K562 (cell line): ENCODE measurements around the gene ZNF740. TPM values are rescaled to one million over a fixed set of nuclear protein-coding genes. Genes with fewer than 3 reads are reported as not detected.

ENCODE experiments used
- CHD4 ChIP-seq: fragments of 200-600 bp; sonication (generic); IDR thresholded peaks from 3 replicates; pipeline ENCODE4 v1.6.1; 2012; ENCODE audit warnings: low read depth, mild to moderate bottlenecking, mixed read lengths, low read length, inconsistent platforms; ENCODE audit not compliant: insufficient read depth, insufficient replicate concordance, poor library complexity, severe bottlenecking
- CREM ChIP-seq: IDR thresholded peaks from 2 replicates; pipeline ENCODE4 v1.6.1; 2014; ENCODE audit warnings: antibody characterized with exemption, low read depth
- DIDO1 ChIP-seq: fragments of 450-650 bp; IDR thresholded peaks from 2 replicates; pipeline ENCODE4 v1.6.1; 2016; ENCODE audit warnings: low read depth, missing biosample characterization, missing genetic modification characterization
- DMBX1 ChIP-seq: fragments of 250-450 bp; sonication (Bioruptor Pico); IDR thresholded peaks from 2 replicates; pipeline ENCODE4 v1.8.0; 2022; ENCODE audit warnings: inconsistent platforms, mild to moderate bottlenecking, moderate library complexity, borderline replicate concordance
- ETV5 ChIP-seq: sonication (generic); formaldehyde crosslinking; IDR thresholded peaks from 2 replicates; pipeline ENCODE4 v1.4.0; 2020; ENCODE audit warnings: low read depth, mild to moderate bottlenecking, missing genetic modification reagents
- HDAC8 ChIP-seq: fragments of 450-650 bp; IDR thresholded peaks from 2 replicates; pipeline ENCODE4 v1.6.1; 2016; ENCODE audit warnings: mild to moderate bottlenecking, missing genetic modification characterization, moderate library complexity, missing compliant biosample characterization
- MECOM ChIP-seq: fragments of 250-450 bp; sonication (Bioruptor Pico); IDR thresholded peaks from 2 replicates; pipeline ENCODE4 v1.8.0; 2022; ENCODE audit warnings: inconsistent platforms
- MTA2 ChIP-seq: fragments of 450-650 bp; IDR thresholded peaks from 2 replicates; pipeline ENCODE4 v1.6.1; 2016; ENCODE audit warnings: low read depth
- NCOA1 ChIP-seq: fragments of 450-650 bp; IDR thresholded peaks from 2 replicates; pipeline ENCODE4 v1.6.1; 2016; ENCODE audit warnings: low read depth
- NFYB ChIP-seq: IDR thresholded peaks from 2 replicates; pipeline ENCODE4 v1.6.1; 2011; ENCODE audit warnings: mild to moderate bottlenecking, moderate library complexity; ENCODE audit not compliant: insufficient read length; ENCODE audit errors: extremely low read depth
- NRF1 ChIP-seq, 2 experiments: fragments of 450-650 bp; IDR thresholded peaks in 1 of 2; conservative IDR thresholded peaks in 1 of 2; 2 replicates each; pipeline ENCODE4 v1.6.1; 2014; ENCODE audit warnings: mild to moderate bottlenecking in 2 of 2
- RB1 ChIP-seq: fragments of 450-650 bp; IDR thresholded peaks from 2 replicates; pipeline ENCODE4 v1.6.1; 2017; ENCODE audit warnings: low read depth, mild to moderate bottlenecking
- RBM15 ChIP-seq: fragments of 200-400 bp; formaldehyde crosslinking; IDR thresholded peaks from 2 replicates; pipeline ENCODE4 v1.6.1; 2018; ENCODE audit warnings: mild to moderate bottlenecking, low read length, moderate library complexity; ENCODE audit not compliant: insufficient read depth
- SMAD2 ChIP-seq: fragments of 150-350 bp; IDR thresholded peaks from 2 replicates; pipeline ENCODE4 v1.6.1; 2014; ENCODE audit warnings: low read depth, mild to moderate bottlenecking, low read length
- SOX6 ChIP-seq: fragments of 450-650 bp; IDR thresholded peaks from 2 replicates; pipeline ENCODE4 v1.6.1; 2014; ENCODE audit warnings: mild to moderate bottlenecking
- ZNF316 ChIP-seq: fragments of 450-650 bp; IDR thresholded peaks from 2 replicates; pipeline ENCODE4 v1.6.1; 2016
- polyA plus RNA-seq, 8 experiments: library from polyadenylated mRNA; depleted of rRNA in 4 of 8; stranded (reverse) in 5 of 8; unstranded in 3 of 8; fragments of >200 nt; fragmentation: Nextera tagmentation in 2 of 8; fragmentation: Illumina TruSeq in 1 of 8; extraction: Ambion mirVana in 2 of 8; extraction: Trizol in 1 of 8; gene quantifications; 2 replicates each; pipeline versions ENCODE4 v1.2.1 to v1.2.3, GENCODE V29; 2011 to 2014; ENCODE audit warnings: inconsistent platforms in 1 of 8, missing spikeins in 1 of 8
- total RNA-seq, 7 experiments: library from RNA; depleted of rRNA in 6 of 7; stranded (reverse); fragments of >200 nt in 6 of 7; fragmentation: Illumina TruSeq in 2 of 7; extraction: Trizol in 2 of 7; gene quantifications; 2 replicates each; pipeline versions ENCODE4 v1.2.1 to v1.2.3, GENCODE V29; 2011 to 2021; ENCODE audit warnings: low replicate concordance in 1 of 7
- TF ChIP-seq, protein P1 (sequence below): fragments of 250-450 bp; sonication (Bioruptor Pico); IDR thresholded peaks from 2 replicates; pipeline ENCODE4 v1.4.0; 2020; ENCODE audit warnings: mild to moderate bottlenecking, moderate library complexity
- TF ChIP-seq, protein P2 (sequence below): sonication (generic); formaldehyde crosslinking; IDR thresholded peaks from 2 replicates; pipeline ENCODE4 v1.8.1; 2023; ENCODE audit warnings: mild to moderate bottlenecking, missing genetic modification reagents
- TF ChIP-seq, protein P3 (sequence below): sonication (generic); formaldehyde crosslinking; IDR thresholded peaks from 2 replicates; pipeline ENCODE4 v1.8.1; 2023; ENCODE audit warnings: missing genetic modification reagents, mild to moderate bottlenecking, borderline replicate concordance

Gene ZNF740
- total and polyA plus RNA-seq, 9 of the 15 experiments (the other 6 are each of a cell fraction or from before 2014, with no cell fraction given): 0.57 to 46.4 (median 18.6) TPM

DNA sequence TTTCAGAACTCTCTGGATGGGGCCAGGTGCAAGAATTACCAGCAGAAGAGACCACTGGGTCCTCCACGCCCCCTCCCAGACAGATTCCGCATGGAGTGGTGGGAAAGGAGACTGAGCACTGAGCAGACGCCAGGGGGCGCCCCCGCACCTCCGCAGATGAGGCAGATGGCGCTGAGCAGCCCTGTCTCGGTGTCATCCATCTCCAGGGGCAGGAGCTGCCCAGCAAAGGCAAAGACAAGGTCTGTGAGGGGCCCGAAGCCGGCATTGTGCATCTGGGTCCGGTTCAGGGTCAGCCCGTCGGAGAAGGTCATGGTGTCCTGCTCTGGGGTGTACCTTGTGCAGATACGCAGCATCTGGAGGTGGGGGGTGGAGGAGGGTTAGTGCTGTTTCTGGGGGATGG is 32.8 kb downstream of the ZNF740 start (continued):
- TF ChIP-seq, protein P1, sequence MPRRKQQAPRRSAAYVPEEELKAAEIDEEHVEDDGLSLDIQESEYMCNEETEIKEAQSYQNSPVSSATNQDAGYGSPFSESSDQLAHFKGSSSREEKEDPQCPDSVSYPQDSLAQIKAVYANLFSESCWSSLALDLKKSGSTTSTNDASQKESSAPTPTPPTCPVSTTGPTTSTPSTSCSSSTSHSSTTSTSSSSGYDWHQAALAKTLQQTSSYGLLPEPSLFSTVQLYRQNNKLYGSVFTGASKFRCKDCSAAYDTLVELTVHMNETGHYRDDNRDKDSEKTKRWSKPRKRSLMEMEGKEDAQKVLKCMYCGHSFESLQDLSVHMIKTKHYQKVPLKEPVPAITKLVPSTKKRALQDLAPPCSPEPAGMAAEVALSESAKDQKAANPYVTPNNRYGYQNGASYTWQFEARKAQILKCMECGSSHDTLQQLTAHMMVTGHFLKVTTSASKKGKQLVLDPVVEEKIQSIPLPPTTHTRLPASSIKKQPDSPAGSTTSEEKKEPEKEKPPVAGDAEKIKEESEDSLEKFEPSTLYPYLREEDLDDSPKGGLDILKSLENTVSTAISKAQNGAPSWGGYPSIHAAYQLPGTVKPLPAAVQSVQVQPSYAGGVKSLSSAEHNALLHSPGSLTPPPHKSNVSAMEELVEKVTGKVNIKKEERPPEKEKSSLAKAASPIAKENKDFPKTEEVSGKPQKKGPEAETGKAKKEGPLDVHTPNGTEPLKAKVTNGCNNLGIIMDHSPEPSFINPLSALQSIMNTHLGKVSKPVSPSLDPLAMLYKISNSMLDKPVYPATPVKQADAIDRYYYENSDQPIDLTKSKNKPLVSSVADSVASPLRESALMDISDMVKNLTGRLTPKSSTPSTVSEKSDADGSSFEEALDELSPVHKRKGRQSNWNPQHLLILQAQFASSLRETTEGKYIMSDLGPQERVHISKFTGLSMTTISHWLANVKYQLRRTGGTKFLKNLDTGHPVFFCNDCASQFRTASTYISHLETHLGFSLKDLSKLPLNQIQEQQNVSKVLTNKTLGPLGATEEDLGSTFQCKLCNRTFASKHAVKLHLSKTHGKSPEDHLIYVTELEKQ (CRISPR knock-in tag): no peak
- no peak for TF ChIP-seq SMAD2
- TF ChIP-seq RB1: peak; percentile 74
- TF ChIP-seq, protein P2, sequence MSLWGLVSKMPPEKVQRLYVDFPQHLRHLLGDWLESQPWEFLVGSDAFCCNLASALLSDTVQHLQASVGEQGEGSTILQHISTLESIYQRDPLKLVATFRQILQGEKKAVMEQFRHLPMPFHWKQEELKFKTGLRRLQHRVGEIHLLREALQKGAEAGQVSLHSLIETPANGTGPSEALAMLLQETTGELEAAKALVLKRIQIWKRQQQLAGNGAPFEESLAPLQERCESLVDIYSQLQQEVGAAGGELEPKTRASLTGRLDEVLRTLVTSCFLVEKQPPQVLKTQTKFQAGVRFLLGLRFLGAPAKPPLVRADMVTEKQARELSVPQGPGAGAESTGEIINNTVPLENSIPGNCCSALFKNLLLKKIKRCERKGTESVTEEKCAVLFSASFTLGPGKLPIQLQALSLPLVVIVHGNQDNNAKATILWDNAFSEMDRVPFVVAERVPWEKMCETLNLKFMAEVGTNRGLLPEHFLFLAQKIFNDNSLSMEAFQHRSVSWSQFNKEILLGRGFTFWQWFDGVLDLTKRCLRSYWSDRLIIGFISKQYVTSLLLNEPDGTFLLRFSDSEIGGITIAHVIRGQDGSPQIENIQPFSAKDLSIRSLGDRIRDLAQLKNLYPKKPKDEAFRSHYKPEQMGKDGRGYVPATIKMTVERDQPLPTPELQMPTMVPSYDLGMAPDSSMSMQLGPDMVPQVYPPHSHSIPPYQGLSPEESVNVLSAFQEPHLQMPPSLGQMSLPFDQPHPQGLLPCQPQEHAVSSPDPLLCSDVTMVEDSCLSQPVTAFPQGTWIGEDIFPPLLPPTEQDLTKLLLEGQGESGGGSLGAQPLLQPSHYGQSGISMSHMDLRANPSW (CRISPR knock-in tag): no peak
- TF ChIP-seq CHD4: no peak
- TF ChIP-seq NCOA1: no peak
- TF ChIP-seq SOX6: no peak
- TF ChIP-seq NRF1 (conservative IDR thresholded peaks at IDR 0.05 in 1 of 2, IDR thresholded peaks at IDR 0.05 in 1 of 2): no peak
- 0 out of 2 replicates have a peak, but pooled peaks have one; percentile 29 for TF ChIP-seq MECOM (CRISPR knock-in tag)
- TF ChIP-seq, protein P3, sequence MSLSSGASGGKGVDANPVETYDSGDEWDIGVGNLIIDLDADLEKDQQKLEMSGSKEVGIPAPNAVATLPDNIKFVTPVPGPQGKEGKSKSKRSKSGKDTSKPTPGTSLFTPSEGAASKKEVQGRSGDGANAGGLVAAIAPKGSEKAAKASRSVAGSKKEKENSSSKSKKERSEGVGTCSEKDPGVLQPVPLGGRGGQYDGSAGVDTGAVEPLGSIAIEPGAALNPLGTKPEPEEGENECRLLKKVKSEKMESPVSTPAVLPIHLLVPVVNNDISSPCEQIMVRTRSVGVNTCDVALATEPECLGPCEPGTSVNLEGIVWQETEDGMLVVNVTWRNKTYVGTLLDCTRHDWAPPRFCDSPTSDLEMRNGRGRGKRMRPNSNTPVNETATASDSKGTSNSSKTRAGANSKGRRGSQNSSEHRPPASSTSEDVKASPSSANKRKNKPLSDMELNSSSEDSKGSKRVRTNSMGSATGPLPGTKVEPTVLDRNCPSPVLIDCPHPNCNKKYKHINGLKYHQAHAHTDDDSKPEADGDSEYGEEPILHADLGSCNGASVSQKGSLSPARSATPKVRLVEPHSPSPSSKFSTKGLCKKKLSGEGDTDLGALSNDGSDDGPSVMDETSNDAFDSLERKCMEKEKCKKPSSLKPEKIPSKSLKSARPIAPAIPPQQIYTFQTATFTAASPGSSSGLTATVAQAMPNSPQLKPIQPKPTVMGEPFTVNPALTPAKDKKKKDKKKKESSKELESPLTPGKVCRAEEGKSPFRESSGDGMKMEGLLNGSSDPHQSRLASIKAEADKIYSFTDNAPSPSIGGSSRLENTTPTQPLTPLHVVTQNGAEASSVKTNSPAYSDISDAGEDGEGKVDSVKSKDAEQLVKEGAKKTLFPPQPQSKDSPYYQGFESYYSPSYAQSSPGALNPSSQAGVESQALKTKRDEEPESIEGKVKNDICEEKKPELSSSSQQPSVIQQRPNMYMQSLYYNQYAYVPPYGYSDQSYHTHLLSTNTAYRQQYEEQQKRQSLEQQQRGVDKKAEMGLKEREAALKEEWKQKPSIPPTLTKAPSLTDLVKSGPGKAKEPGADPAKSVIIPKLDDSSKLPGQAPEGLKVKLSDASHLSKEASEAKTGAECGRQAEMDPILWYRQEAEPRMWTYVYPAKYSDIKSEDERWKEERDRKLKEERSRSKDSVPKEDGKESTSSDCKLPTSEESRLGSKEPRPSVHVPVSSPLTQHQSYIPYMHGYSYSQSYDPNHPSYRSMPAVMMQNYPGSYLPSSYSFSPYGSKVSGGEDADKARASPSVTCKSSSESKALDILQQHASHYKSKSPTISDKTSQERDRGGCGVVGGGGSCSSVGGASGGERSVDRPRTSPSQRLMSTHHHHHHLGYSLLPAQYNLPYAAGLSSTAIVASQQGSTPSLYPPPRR (CRISPR knock-in tag): no peak
- no peak for TF ChIP-seq DIDO1 (tag)
- peak; percentile 27; the same call in 1 of the 2 replicates for TF ChIP-seq CREM
- TF ChIP-seq ETV5: peak; percentile 26; the same call in 1 of the 2 replicates
- TF ChIP-seq ZNF316: no peak
- TF ChIP-seq DMBX1 (CRISPR knock-in tag): no peak
- TF ChIP-seq HDAC8 (tag): no peak
- no peak for TF ChIP-seq MTA2
- TF ChIP-seq RBM15: no peak
- no peak for TF ChIP-seq NFYB
